ENCODE measurements around the gene EVX2. TPM values are rescaled to one million over a fixed set of nuclear protein-coding genes. Genes with fewer than 3 reads are reported as not detected.

The EVX2 gene
- total and polyA plus RNA-seq, 2 donors (not counting 1 experiment from before 2014, with no cell fraction given) = not detected

DNA sequence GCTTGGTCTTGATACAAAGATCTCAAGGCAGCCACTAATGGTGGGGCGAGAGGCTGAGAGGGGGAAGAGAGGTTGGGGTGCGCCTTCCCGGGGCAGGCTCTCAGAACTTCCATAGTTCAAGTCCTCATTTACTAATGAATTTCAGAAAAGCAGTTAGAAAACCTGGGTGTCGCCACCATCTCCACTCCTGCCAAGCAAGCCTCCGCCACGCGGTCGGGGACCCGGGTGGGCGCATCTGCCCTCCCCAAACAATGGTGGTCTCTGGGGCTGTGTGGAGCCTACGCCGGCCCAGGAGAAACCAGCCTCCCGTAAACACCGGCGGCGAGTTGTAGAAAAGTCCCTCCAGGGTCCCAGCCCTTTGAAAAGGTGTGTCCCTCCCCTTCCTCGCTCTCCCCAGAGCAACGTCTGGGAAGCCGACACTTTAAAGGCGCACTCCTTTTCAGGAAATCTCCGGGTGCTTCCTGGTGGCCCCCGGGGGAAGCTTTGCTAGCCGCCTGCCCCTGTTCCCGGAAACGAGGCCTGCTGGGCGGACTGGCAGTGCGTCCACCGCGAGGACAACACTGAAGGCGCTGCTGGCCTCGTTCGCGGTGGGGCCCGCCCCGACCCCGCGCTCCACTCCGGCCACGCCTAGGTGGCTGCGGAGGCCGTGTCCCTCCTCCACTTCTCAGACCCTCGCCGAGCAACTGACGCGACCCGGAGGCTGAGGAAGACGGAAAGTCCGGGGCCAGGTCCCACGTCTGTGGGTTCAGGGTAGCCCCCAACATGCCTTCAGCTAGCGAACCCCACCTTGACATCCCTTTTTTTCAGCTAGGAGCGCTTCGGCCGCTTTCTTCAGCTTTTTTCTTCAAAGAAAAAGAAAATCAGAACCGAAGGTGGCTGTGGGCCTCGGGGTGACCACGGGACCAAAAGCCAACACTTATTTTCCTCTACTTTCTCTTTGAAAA lies 16.8 kb downstream of the EVX2 start:
- Histone ChIP-seq H3K9ac (ENCODE audit: low read length) (no peak overlapping the region), H3K9me3 (ENCODE audit: control extremely low read depth in 1 of 3, control insufficient read depth in 2 of 3, insufficient read depth in 1 of 3, low read length in 2 of 3) (peaks cover 0 to 26% (median 0%) of the 10 kb centered on the region in 3 donors), H3K4me3 (ENCODE audit: control extremely low read depth in 1 of 5, extremely low read depth in 1 of 5, insufficient read depth in 1 of 5, low read depth in 2 of 5, low read length in 4 of 5) (no peak overlapping the region), H3K79me2 (ENCODE audit: control insufficient read depth, insufficient read depth, low read length) (no peaks in the 10 kb centered on the region), H3K4me2 (replicated peaks; ENCODE audit: low read depth, low read length, poor library complexity, severe bottlenecking) (peak overlapping the region; percentile 35), H3K4me1 (ENCODE audit: control insufficient read depth in 2 of 2, insufficient read depth in 2 of 2, low read length in 2 of 2) (peaks cover 10 to 11% of the 10 kb centered on the region in 2 donors), H3K27me3 (replicated peaks in 1 of 4; ENCODE audit: control extremely low read depth in 1 of 4, control insufficient read depth in 3 of 4, insufficient read depth in 4 of 4, low read length in 3 of 4) (peaks cover 0 to 60% (median 48%) of the 10 kb centered on the region in 4 experiments), H3K27ac (ENCODE audit: low read length in 2 of 2) (no peak overlapping the region), H2AFZ (ENCODE audit: insufficient read depth, low read depth, low read length, poor library complexity, severe bottlenecking) (no peak overlapping the region), H4K20me1 (ENCODE audit: control insufficient read depth, insufficient read depth, low read length, poor library complexity, severe bottlenecking) (no peaks in the 10 kb centered on the region), H3K36me3 (replicated peaks in 1 of 2; ENCODE audit: control extremely low read depth in 1 of 2, control insufficient read depth in 1 of 2, extremely low read depth in 1 of 2, insufficient read depth in 2 of 2, low read length in 1 of 2) (no peaks in the 10 kb centered on the region)
- ChIA-PET POLR2A (no interaction called here), CTCF (no interaction called here)
- no peak for ATAC-seq (ENCODE audit: low read depth)
- DNase-seq = peak; percentile 4
- Mint-ChIP-seq H3K27me3 (peaks cover 67% of the 10 kb centered on the region), H3K4me1 (peaks cover 7% of the 10 kb centered on the region), H3K27ac (no peak overlapping the region), H3K9me3 (ENCODE audit: insufficient read depth) (no peaks in the 10 kb centered on the region), H3K4me3 (no peak overlapping the region)
- WGBS (ENCODE audit: insufficient coverage) = 9% methylated on average over 54 of the region's 56 CpGs
- intact Hi-C loops (cut with micrococcal nuclease) = no loop called here
- TF ChIP-seq EZH2 (IDR thresholded peaks at IDR 0.05; ENCODE audit: borderline replicate concordance, insufficient read depth, low read depth, low read length, poor library complexity, severe bottlenecking) = no peak
- no peak for TF ChIP-seq CTCF (IDR thresholded peaks at IDR 0.05)

DNA sequence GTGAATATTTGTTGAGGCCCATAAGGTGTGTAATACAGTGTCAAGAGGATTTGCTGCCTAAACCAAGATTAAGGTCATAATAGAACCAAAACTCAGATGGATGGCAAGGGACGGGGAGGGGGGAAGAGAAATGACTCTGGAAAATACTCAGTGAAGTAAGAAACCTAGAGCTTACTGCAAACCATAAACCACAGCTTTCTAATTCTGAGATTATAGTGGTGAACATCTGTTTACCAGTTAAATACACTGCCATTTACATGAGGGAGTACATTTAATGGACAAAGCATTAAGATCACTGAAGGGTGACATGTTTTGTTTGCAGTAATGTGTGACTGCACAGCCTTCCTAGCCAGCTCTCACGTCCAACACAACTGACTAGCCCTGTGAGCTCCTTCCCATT lies 19.8 kb downstream of the EVX2 start:
- ATAC-seq (ENCODE audit: low read depth) = no peak
- Histone ChIP-seq H3K27me3 (replicated peaks in 1 of 4; ENCODE audit: control extremely low read depth in 1 of 4, control insufficient read depth in 3 of 4, insufficient read depth in 4 of 4, low read length in 3 of 4) (peaks cover 0 to 37% (median 29%) of the 10 kb centered on the region in 4 experiments), H3K79me2 (ENCODE audit: control insufficient read depth, insufficient read depth, low read length) (no peaks in the 10 kb centered on the region), H3K36me3 (replicated peaks in 1 of 2; ENCODE audit: control extremely low read depth in 1 of 2, control insufficient read depth in 1 of 2, extremely low read depth in 1 of 2, insufficient read depth in 2 of 2, low read length in 1 of 2) (no peaks in the 10 kb centered on the region), H2AFZ (ENCODE audit: insufficient read depth, low read depth, low read length, poor library complexity, severe bottlenecking) (no peak overlapping the region), H3K4me3 (ENCODE audit: control extremely low read depth in 1 of 5, extremely low read depth in 1 of 5, insufficient read depth in 1 of 5, low read depth in 2 of 5, low read length in 4 of 5) (no peak overlapping the region), H4K20me1 (ENCODE audit: control insufficient read depth, insufficient read depth, low read length, poor library complexity, severe bottlenecking) (no peaks in the 10 kb centered on the region), H3K4me2 (replicated peaks; ENCODE audit: low read depth, low read length, poor library complexity, severe bottlenecking) (no peak overlapping the region), H3K27ac (ENCODE audit: low read length in 2 of 2) (no peak overlapping the region), H3K4me1 (ENCODE audit: control insufficient read depth in 2 of 2, insufficient read depth in 2 of 2, low read length in 2 of 2) (peaks cover 10 to 11% of the 10 kb centered on the region in 2 donors), H3K9ac (ENCODE audit: low read length) (no peak overlapping the region), H3K9me3 (ENCODE audit: control extremely low read depth in 1 of 3, control insufficient read depth in 2 of 3, insufficient read depth in 1 of 3, low read length in 2 of 3) (peaks cover 0 to 15% (median 0%) of the 10 kb centered on the region in 3 donors)
- CTCF ChIA-PET = no interaction called here
- POLR2A ChIA-PET = no interaction called here
- peaks cover 50% of the 10 kb centered on the region for H3K27me3 Mint-ChIP-seq
- TF ChIP-seq CTCF (IDR thresholded peaks at IDR 0.05) (no peak), EZH2 (IDR thresholded peaks at IDR 0.05; ENCODE audit: borderline replicate concordance, insufficient read depth, low read depth, low read length, poor library complexity, severe bottlenecking) (no peak)
- WGBS (ENCODE audit: insufficient coverage) = no CpG with 5 or more reads among the region's 2 CpGs
- peaks cover 7% of the 10 kb centered on the region for H3K4me1 Mint-ChIP-seq
- no peak overlapping the region for H3K27ac Mint-ChIP-seq
- intact Hi-C loops (cut with micrococcal nuclease) = no loop called here
- no peak for DNase-seq
- no peaks in the 10 kb centered on the region for H3K9me3 Mint-ChIP-seq (ENCODE audit: insufficient read depth)
- no peak overlapping the region for H3K4me3 Mint-ChIP-seq
